ENCODE measurements around the gene ABCA13. TPM values are rescaled to one million over a fixed set of nuclear protein-coding genes. Genes with fewer than 3 reads are reported as not detected.

The ABCA13 gene
- polyA plus RNA-seq, 1 of the 3 experiments (the other 2 are of a cell fraction), result not detected

DNA sequence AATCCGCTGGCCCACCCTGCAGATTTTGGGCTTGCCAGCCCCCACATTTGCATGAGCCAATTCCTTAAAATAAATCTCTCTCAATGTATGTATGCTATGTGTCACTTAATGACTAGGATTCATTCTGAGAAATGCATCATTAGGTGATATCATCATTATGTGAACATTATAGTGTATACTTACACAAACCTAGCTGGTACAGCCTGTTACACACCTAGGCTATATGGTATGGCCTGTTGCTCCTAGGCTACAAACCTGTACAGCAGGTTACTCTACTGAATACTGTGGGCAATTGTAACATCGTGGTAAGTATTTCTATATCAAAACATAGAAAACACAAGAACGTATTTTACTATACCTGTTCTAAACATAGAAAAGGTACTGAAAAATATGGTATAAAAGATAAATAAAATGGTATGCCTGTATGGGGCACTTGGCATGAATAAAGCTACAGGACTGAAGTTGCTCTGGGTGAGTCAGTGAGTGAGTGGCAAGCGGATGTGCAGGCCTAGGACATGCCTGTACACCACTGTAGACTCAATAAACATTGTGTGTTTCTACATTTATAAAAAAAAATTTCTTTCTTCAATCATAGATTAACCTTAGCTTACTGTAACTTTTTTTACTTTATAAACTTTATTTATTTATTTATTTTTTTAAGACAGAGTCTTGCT is 135.9 kb downstream of the ABCA13 start:
- Histone ChIP-seq H3K36me3 (replicated peaks in 1 of 2; ENCODE audit: control insufficient read depth in 1 of 2, insufficient read depth in 2 of 2, low read length in 1 of 2) (no peaks in the 10 kb centered on the region), H3K27me3 (ENCODE audit: insufficient read depth) (peaks cover 32% of the 10 kb centered on the region; the same call in 1 of the 2 replicates), H3K4me2 (no peak overlapping the region), H3K27ac (ENCODE audit: low read depth in 2 of 2, low read length in 1 of 2) (no peak overlapping the region), H3K79me2 (ENCODE audit: insufficient read depth) (no peaks in the 10 kb centered on the region), H3K9me2 (no peaks in the 10 kb centered on the region), H3K9ac (no peak overlapping the region), H3F3A (replicated peaks; ENCODE audit: insufficient read depth) (no peaks in the 10 kb centered on the region), H3K4me1 (ENCODE audit: control insufficient read depth in 1 of 2, insufficient read depth in 2 of 2, low read depth in 1 of 2, low read length in 1 of 2) (no peaks in the 10 kb centered on the region), H2AFZ (ENCODE audit: low read depth) (no peak overlapping the region), H3K4me3 (ENCODE audit: low read depth in 2 of 2, low read length in 1 of 2) (no peak overlapping the region), H3K9me3 (no peaks in the 10 kb centered on the region), H4K20me1 (ENCODE audit: insufficient read depth) (no peaks in the 10 kb centered on the region)
- ChIA-PET CTCF (interaction anchor here (1.0 to 1.3 kb wide), 3 partner anchors 8 to 10 kb away, joined by 3 to 6 read pairs (median 4); no protein-coding TSS in a partner anchor), POLR2A (no interaction called here)
- DNase-seq, result no peak
- WGBS (ENCODE audit: low lambda C conversion rate), result 6% methylated on average over 4 of the region's 4 CpGs
- TF ChIP-seq TEAD4 (IDR thresholded peaks at IDR 0.05; ENCODE audit: borderline replicate concordance, insufficient read depth), result no peak
- no peak for TF ChIP-seq TAF1 (IDR thresholded peaks at IDR 0.05; ENCODE audit: borderline replicate concordance, low read depth, low read length)
- no peak for TF ChIP-seq RFX5 (IDR thresholded peaks at IDR 0.05; ENCODE audit: low read length)
- TF ChIP-seq, protein P1, sequence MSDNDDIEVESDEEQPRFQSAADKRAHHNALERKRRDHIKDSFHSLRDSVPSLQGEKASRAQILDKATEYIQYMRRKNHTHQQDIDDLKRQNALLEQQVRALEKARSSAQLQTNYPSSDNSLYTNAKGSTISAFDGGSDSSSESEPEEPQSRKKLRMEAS (IDR thresholded peaks at IDR 0.05; ENCODE audit: low read depth), result no peak
- no peak for TF ChIP-seq MEF2A (IDR thresholded peaks at IDR 0.05; ENCODE audit: borderline replicate concordance, low read depth)
- no peak for TF ChIP-seq FOSL2 (IDR thresholded peaks at IDR 0.05; ENCODE audit: borderline replicate concordance, low read depth)

DNA sequence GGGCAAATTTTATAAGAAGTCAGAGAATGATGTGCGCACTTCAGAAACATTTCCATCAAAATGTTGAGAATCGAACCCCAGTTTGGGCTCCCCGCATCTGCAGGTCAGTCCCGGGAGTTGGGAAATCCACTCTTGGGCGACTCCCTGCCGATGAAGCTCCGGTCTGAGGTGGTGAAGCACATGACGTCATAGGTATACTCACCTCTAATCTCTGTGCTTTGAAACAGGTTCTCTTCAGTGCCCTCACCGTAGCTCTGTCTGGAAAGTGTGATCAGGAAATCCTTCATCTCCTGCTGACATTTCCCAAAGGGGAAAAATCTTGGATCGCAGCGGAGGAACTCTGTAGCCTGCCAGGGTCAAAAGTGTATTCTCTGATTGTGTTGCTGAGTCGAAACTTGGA is 138.5 kb downstream of the ABCA13 start:
- no peaks in the 10 kb centered on the region for H3K36me3 ChIP-seq (replicated peaks in 1 of 2; ENCODE audit: control insufficient read depth in 1 of 2, insufficient read depth in 2 of 2, low read length in 1 of 2)
- H3F3A ChIP-seq (replicated peaks; ENCODE audit: insufficient read depth), result no peaks in the 10 kb centered on the region
- no peaks in the 10 kb centered on the region for H4K20me1 ChIP-seq (ENCODE audit: insufficient read depth)
- H3K9ac ChIP-seq, result no peak overlapping the region
- H3K4me3 ChIP-seq (ENCODE audit: low read depth in 2 of 2, low read length in 1 of 2), result no peak overlapping the region
- H3K4me2 ChIP-seq, result no peak overlapping the region
- H3K9me2 ChIP-seq, result no peaks in the 10 kb centered on the region
- no peak overlapping the region for H3K27ac ChIP-seq (ENCODE audit: low read depth in 2 of 2, low read length in 1 of 2)
- no peaks in the 10 kb centered on the region for H3K4me1 ChIP-seq (ENCODE audit: control insufficient read depth in 1 of 2, insufficient read depth in 2 of 2, low read depth in 1 of 2, low read length in 1 of 2)
- CTCF ChIA-PET, result interaction anchor here (1.0 to 4.4 kb wide), 3 partner anchors 9 to 28 kb away, joined by 3 to 35 read pairs (median 5); no protein-coding TSS in a partner anchor
- DNase-seq, result no peak
- no peaks in the 10 kb centered on the region for H3K9me3 ChIP-seq
- POLR2A ChIA-PET, result no interaction called here
- peaks cover 38% of the 10 kb centered on the region; the same call in 1 of the 2 replicates for H3K27me3 ChIP-seq (ENCODE audit: insufficient read depth)
- H3K79me2 ChIP-seq (ENCODE audit: insufficient read depth), result no peaks in the 10 kb centered on the region
- H2AFZ ChIP-seq (ENCODE audit: low read depth), result no peak overlapping the region
- no peak for TF ChIP-seq RAD21 (IDR thresholded peaks at IDR 0.05; ENCODE audit: low read length)
- WGBS (ENCODE audit: low lambda C conversion rate), result 6% methylated on average over 12 of the region's 12 CpGs

DNA sequence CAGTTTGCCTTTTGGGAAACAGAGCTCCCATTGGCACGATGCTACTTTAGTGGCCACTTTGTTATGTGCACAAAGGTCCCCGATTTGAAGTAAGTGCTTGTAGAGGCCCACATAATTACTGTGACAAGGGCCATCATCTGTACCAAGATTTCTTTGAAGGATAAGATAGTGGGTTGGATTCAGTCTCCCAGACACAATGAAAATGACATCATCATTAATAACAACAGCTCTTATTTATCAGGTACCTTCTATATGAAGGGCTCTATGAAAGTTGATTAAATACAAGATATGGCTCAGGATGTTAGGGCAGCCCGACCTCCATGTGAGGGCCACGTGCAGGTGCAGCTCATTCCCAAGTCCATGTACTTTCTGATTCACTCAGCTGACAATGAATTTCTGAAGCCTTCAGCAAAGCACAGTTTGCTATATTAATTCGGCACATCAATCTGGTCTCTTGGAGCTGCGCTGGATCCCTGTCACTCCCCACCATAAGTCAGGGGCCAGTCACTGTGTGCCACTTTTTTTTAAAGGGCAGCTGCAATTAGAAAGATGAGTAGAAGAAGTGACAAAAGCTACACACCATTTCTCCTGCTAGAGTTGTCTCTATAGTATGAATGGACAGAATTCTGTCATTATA is 140.3 kb downstream of the ABCA13 start:
- Histone ChIP-seq H3K9me2 (no peaks in the 10 kb centered on the region), H3K4me2 (no peak overlapping the region), H3K9me3 (no peaks in the 10 kb centered on the region), H3K36me3 (replicated peaks in 1 of 2; ENCODE audit: control insufficient read depth in 1 of 2, insufficient read depth in 2 of 2, low read length in 1 of 2) (no peaks in the 10 kb centered on the region), H3K9ac (no peak overlapping the region), H3K4me1 (ENCODE audit: control insufficient read depth in 1 of 2, insufficient read depth in 2 of 2, low read depth in 1 of 2, low read length in 1 of 2) (no peaks in the 10 kb centered on the region), H2AFZ (ENCODE audit: low read depth) (no peak overlapping the region), H3K79me2 (ENCODE audit: insufficient read depth) (no peaks in the 10 kb centered on the region), H3K27ac (ENCODE audit: low read depth in 2 of 2, low read length in 1 of 2) (no peak overlapping the region), H3F3A (replicated peaks; ENCODE audit: insufficient read depth) (no peaks in the 10 kb centered on the region), H3K27me3 (ENCODE audit: insufficient read depth) (peaks cover 30% of the 10 kb centered on the region; the same call in 1 of the 2 replicates), H3K4me3 (ENCODE audit: low read depth in 2 of 2, low read length in 1 of 2) (no peak overlapping the region), H4K20me1 (ENCODE audit: insufficient read depth) (no peaks in the 10 kb centered on the region)
- POLR2A ChIA-PET, result no interaction called here
- no peak for TF ChIP-seq EZH2phosphoT487 (IDR thresholded peaks at IDR 0.05; ENCODE audit: borderline replicate concordance, low read depth)
- TF ChIP-seq, protein P2, sequence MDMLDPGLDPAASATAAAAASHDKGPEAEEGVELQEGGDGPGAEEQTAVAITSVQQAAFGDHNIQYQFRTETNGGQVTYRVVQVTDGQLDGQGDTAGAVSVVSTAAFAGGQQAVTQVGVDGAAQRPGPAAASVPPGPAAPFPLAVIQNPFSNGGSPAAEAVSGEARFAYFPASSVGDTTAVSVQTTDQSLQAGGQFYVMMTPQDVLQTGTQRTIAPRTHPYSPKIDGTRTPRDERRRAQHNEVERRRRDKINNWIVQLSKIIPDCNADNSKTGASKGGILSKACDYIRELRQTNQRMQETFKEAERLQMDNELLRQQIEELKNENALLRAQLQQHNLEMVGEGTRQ (IDR thresholded peaks at IDR 0.05; ENCODE audit: borderline replicate concordance, low read depth, low read length), result no peak
- TF ChIP-seq FOXJ3 (CRISPR knock-in tag; IDR thresholded peaks at IDR 0.05), result no peak
- TF ChIP-seq, protein P3, sequence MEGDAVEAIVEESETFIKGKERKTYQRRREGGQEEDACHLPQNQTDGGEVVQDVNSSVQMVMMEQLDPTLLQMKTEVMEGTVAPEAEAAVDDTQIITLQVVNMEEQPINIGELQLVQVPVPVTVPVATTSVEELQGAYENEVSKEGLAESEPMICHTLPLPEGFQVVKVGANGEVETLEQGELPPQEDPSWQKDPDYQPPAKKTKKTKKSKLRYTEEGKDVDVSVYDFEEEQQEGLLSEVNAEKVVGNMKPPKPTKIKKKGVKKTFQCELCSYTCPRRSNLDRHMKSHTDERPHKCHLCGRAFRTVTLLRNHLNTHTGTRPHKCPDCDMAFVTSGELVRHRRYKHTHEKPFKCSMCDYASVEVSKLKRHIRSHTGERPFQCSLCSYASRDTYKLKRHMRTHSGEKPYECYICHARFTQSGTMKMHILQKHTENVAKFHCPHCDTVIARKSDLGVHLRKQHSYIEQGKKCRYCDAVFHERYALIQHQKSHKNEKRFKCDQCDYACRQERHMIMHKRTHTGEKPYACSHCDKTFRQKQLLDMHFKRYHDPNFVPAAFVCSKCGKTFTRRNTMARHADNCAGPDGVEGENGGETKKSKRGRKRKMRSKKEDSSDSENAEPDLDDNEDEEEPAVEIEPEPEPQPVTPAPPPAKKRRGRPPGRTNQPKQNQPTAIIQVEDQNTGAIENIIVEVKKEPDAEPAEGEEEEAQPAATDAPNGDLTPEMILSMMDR (IDR thresholded peaks at IDR 0.05), result no peak
- TF ChIP-seq FOSL2 (IDR thresholded peaks at IDR 0.05; ENCODE audit: borderline replicate concordance, low read depth), result no peak
- TF ChIP-seq, protein P4, sequence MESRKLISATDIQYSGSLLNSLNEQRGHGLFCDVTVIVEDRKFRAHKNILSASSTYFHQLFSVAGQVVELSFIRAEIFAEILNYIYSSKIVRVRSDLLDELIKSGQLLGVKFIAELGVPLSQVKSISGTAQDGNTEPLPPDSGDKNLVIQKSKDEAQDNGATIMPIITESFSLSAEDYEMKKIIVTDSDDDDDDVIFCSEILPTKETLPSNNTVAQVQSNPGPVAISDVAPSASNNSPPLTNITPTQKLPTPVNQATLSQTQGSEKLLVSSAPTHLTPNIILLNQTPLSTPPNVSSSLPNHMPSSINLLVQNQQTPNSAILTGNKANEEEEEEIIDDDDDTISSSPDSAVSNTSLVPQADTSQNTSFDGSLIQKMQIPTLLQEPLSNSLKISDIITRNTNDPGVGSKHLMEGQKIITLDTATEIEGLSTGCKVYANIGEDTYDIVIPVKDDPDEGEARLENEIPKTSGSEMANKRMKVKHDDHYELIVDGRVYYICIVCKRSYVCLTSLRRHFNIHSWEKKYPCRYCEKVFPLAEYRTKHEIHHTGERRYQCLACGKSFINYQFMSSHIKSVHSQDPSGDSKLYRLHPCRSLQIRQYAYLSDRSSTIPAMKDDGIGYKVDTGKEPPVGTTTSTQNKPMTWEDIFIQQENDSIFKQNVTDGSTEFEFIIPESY (IDR thresholded peaks at IDR 0.05; ENCODE audit: borderline replicate concordance, low read depth), result no peak
- TF ChIP-seq SIN3A (IDR thresholded peaks at IDR 0.05; ENCODE audit: borderline replicate concordance, low read depth, low read length), result no peak
- no peak for DNase-seq
- CTCF ChIA-PET, result interaction anchor here (1.1 to 4.4 kb wide), 2 partner anchors 11 to 42 kb away, joined by 3 to 35 read pairs; no protein-coding TSS in a partner anchor
- 7% methylated on average over 6 of the region's 6 CpGs for WGBS (ENCODE audit: low lambda C conversion rate)
